ENCODE results near the gene FAM20B.

DNA sequence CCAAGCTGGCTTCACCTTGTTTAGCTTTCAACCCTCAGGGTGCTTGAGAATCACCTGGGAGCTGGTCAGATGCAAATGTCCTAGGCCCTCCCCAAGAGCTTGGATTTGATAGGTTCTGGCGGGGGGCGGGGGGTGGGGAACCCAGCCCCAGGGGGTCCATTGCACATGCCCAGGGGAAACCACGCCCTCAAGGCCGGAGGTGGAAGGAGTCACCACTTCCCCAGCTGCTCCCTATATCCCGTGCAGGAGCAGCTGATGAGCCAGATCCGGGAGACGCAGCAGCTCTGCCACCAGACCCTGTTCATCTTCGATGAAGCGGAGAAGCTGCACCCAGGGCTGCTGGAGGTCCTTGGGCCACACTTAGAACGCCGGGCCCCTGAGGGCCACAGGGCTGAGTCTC, 62.0 kb downstream of the FAM20B start:
- TF ChIP-seq STAT1 (IDR thresholded peaks at IDR 0.05; ENCODE audit: unreplicated experiment) (no peak), POLR2AphosphoS5 (IDR thresholded peaks at IDR 0.05; ENCODE audit: low read depth) (peak; percentile 64), EZH2 (IDR thresholded peaks at IDR 0.05; ENCODE audit: low read depth, unreplicated experiment) (no peak), ZNF114 (CRISPR knock-in tag; IDR thresholded peaks at IDR 0.05) (no peak), EZH2phosphoT487 (IDR thresholded peaks at IDR 0.05; ENCODE audit: unreplicated experiment) (no peak)
- TF ChIP-seq, protein P1, sequence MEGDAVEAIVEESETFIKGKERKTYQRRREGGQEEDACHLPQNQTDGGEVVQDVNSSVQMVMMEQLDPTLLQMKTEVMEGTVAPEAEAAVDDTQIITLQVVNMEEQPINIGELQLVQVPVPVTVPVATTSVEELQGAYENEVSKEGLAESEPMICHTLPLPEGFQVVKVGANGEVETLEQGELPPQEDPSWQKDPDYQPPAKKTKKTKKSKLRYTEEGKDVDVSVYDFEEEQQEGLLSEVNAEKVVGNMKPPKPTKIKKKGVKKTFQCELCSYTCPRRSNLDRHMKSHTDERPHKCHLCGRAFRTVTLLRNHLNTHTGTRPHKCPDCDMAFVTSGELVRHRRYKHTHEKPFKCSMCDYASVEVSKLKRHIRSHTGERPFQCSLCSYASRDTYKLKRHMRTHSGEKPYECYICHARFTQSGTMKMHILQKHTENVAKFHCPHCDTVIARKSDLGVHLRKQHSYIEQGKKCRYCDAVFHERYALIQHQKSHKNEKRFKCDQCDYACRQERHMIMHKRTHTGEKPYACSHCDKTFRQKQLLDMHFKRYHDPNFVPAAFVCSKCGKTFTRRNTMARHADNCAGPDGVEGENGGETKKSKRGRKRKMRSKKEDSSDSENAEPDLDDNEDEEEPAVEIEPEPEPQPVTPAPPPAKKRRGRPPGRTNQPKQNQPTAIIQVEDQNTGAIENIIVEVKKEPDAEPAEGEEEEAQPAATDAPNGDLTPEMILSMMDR (conservative IDR thresholded peaks at IDR 0.05; ENCODE audit: low read depth in 2 of 2) = no peak
- TF ChIP-seq, protein P2, sequence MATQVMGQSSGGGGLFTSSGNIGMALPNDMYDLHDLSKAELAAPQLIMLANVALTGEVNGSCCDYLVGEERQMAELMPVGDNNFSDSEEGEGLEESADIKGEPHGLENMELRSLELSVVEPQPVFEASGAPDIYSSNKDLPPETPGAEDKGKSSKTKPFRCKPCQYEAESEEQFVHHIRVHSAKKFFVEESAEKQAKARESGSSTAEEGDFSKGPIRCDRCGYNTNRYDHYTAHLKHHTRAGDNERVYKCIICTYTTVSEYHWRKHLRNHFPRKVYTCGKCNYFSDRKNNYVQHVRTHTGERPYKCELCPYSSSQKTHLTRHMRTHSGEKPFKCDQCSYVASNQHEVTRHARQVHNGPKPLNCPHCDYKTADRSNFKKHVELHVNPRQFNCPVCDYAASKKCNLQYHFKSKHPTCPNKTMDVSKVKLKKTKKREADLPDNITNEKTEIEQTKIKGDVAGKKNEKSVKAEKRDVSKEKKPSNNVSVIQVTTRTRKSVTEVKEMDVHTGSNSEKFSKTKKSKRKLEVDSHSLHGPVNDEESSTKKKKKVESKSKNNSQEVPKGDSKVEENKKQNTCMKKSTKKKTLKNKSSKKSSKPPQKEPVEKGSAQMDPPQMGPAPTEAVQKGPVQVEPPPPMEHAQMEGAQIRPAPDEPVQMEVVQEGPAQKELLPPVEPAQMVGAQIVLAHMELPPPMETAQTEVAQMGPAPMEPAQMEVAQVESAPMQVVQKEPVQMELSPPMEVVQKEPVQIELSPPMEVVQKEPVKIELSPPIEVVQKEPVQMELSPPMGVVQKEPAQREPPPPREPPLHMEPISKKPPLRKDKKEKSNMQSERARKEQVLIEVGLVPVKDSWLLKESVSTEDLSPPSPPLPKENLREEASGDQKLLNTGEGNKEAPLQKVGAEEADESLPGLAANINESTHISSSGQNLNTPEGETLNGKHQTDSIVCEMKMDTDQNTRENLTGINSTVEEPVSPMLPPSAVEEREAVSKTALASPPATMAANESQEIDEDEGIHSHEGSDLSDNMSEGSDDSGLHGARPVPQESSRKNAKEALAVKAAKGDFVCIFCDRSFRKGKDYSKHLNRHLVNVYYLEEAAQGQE (IDR thresholded peaks at IDR 0.05; ENCODE audit: unreplicated experiment) = no peak
- TF ChIP-seq, protein P3, sequence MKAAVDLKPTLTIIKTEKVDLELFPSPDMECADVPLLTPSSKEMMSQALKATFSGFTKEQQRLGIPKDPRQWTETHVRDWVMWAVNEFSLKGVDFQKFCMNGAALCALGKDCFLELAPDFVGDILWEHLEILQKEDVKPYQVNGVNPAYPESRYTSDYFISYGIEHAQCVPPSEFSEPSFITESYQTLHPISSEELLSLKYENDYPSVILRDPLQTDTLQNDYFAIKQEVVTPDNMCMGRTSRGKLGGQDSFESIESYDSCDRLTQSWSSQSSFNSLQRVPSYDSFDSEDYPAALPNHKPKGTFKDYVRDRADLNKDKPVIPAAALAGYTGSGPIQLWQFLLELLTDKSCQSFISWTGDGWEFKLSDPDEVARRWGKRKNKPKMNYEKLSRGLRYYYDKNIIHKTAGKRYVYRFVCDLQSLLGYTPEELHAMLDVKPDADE (IDR thresholded peaks at IDR 0.05) = no peak

Data from GM23338 (cell line).